Inferior parietal cortex (tissue), 1 donor: Measurements from ENCODE around the gene MTPN.

Experiments
- DNase-seq: peaks from one replicate; pipeline ENCODE4 v3.0.0-alpha.2; 2016; ENCODE audit errors: extremely low spot score

Gene MTPN

DNA sequence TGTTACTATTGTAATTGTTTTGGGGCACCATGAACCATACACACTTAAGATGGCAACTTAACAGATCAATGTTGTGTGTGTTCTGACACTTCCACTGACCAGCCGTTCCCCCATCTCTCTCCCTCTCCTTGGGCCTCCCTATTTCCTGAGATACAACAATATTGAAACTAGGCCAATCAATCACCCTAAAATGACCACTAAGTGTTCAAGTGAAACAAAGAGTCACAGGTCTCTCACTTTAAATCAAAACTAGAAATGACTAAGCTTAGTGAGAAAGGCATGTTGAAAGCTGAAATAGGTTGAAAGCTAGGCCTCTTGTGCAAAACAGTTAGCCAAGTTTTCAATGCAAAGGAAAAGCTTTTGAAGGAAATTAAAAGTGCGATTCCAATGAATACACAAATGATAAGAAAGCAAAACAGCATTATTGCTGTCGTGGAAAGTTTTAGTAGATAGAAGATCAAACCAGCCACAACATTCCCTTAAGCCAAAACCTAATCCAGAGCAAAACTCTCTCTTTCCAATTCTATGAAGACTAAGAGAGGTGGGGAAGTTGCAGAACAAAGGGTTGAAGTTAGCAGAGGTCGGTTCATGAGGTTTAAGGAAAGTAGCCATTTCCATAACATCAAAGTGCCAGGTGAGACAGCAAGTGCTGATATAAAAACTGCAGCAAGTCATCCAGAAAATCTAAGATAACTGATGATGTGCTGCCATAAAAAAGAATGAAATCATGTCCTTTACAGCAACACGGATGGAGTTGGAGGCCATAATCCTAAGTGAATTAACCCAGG, 90.6 kb downstream of the MTPN start:
- no peak for DNase-seq

DNA sequence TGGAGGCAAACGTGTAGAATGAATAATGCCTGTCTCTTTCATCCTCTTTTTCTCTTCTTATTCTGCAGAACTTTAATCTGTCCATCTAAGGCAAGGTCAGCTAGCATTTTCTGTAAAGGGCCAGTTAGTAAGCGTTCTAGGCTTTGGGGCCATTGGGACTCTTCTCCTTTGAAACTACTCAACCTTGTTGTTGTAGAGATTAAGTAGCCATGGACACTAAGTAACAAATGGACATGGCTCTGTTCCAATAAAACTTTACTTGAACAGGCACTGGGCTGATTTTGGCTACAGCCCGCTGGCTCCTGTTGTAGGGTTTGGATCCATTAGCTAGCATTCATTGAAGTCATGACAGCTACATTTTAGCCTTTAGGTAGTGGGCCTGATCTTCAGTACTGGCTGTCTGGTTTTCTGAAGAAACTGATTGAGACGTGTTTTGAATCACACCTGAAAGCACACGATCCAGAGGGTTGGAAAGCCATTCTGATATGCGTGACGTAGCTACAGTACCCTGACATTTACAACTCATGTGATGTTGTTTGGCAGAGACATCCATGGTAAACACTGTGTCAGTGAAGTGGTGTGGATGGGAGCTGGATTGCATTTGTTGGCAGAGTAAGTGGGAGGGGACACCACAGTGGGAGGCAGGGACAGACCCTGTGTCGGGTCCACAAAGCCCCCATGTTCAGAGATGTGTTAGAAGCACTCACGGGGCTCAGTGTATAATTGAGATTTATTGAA, 92.5 kb downstream of the MTPN start:
- DNase-seq: no peak

DNA sequence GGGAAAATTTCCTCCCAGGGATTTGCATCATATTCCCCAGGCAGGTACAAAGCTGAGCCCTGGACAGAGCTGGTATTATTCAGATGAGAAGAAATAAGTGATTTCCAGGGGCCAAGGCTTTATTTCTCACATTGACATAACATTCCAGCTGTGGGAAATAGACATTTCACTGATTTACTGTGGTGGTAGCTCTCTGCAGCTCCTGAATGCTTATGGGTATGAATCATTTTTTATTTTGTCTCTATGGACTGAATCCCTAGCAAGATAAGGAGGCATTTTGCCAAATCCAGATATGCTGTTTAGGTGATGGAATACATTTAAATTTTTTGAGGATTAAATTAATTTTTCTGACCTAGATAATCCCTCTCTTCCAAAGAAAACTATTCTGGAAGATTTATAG, 97.9 kb downstream of the MTPN start:
- DNase-seq: no peak

DNA sequence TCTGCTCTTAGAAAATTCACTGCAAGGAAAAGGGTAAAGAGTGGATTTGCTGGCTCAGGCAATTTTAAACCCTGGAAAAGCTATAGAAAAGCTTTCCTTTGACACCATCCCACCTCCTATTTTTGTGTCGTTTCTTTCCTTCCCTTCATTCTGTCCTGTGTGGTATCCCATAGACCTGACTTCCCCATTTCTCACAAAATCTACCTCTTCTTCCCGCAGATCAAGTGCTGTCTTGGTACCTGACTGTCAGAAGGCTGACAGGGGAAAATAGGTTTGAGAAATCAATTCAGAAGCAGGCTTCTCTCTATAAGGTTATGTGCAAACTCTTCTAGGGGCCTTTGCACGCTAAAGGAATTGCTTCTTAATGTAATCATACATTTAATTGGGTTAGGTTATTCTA, 98.9 kb downstream of the MTPN start:
- DNase-seq: no peak

DNA sequence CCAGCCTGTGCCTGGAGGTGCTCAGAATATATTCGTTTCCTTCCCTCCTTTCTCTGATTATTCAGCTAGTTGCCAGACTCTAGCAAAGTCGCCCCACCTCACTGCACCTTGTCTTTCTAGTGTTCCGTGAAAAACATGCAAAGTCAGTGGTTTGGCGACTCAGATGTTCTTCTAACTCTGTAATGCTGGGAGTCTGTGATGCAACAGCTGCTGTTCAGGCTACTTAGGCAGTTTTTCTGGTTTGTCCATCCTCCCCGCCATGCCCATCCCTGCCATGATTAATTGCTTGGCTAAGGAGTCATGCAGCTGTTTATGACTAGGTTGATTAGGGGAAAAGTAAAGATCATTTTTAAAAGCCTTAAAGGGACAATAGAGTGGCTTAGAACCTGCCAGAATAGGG, 99.4 kb downstream of the MTPN start:
- DNase-seq: no peak
